Measurements from ENCODE around the gene AZI2. TPM values are rescaled to one million over a fixed set of nuclear protein-coding genes. Genes with fewer than 3 reads are reported as not detected.

Gene AZI2
- polyA plus RNA-seq, 1 of the 3 experiments (the other 2 are of a cell fraction), result 27.3 TPM

GRCh38 chr3:28294667-28295413 lies 53.8 kb downstream of the AZI2 start (continued):
- TF ChIP-seq TAF1 (IDR thresholded peaks at IDR 0.05; ENCODE audit: borderline replicate concordance, low read depth, low read length) (no peak), MXI1 (IDR thresholded peaks at IDR 0.05; ENCODE audit: low read depth, low read length) (no peak), GABPA (IDR thresholded peaks at IDR 0.05; ENCODE audit: low read depth) (no peak)

GRCh38 chr3:28292622-28293021 lies 56.0 kb downstream of the AZI2 start:
- no peaks in the 10 kb centered on the region for H3F3A ChIP-seq (replicated peaks; ENCODE audit: insufficient read depth)
- 82% methylated on average over 4 of the region's 4 CpGs for WGBS (ENCODE audit: low lambda C conversion rate)
- H3K4me2 ChIP-seq, result no peak overlapping the region
- no peak overlapping the region for H3K27ac ChIP-seq (ENCODE audit: low read depth in 2 of 2, low read length in 1 of 2)
- H3K9me3 ChIP-seq, result no peaks in the 10 kb centered on the region
- no peak overlapping the region for H3K4me3 ChIP-seq (ENCODE audit: low read depth in 2 of 2, low read length in 1 of 2)
- no peak overlapping the region for H3K9ac ChIP-seq
- H3K27me3 ChIP-seq (ENCODE audit: insufficient read depth), result no peaks in the 10 kb centered on the region
- no peak overlapping the region for H2AFZ ChIP-seq (ENCODE audit: low read depth)
- H3K36me3 ChIP-seq (replicated peaks in 1 of 2; ENCODE audit: control insufficient read depth in 1 of 2, insufficient read depth in 2 of 2, low read length in 1 of 2), result peaks cover 6 to 8% of the 10 kb centered on the region in 2 experiments
- H3K9me2 ChIP-seq, result no peaks in the 10 kb centered on the region
- H4K20me1 ChIP-seq (ENCODE audit: insufficient read depth), result no peaks in the 10 kb centered on the region
- ChIA-PET POLR2A (interaction anchor here (0.6 kb wide), 1 partner anchor 51 kb away, joined by 3 read pairs; the partner anchor contains the start of gene CMC1), CTCF (interaction anchor here (1.3 kb wide), 1 partner anchor 581 kb away, joined by 4 read pairs; no protein-coding TSS in a partner anchor)
- H3K4me1 ChIP-seq (ENCODE audit: control insufficient read depth in 1 of 2, insufficient read depth in 2 of 2, low read depth in 1 of 2, low read length in 1 of 2), result no peaks in the 10 kb centered on the region; a peak in 2 of 4 replicates
- TF ChIP-seq SMC3 (IDR thresholded peaks at IDR 0.05; ENCODE audit: low read depth, low read length) (no peak), SIN3A (IDR thresholded peaks at IDR 0.05; ENCODE audit: borderline replicate concordance, low read depth, low read length) (no peak), CTCF (IDR thresholded peaks at IDR 0.05) (no peak), TAF1 (IDR thresholded peaks at IDR 0.05; ENCODE audit: borderline replicate concordance, low read depth, low read length) (no peak), CHD2 (IDR thresholded peaks at IDR 0.05; ENCODE audit: low read length, partially characterized antibody) (no peak)
- no peaks in the 10 kb centered on the region for H3K79me2 ChIP-seq (ENCODE audit: insufficient read depth)
- no peak for DNase-seq

- Histone ChIP-seq H3K79me2 (ENCODE audit: insufficient read depth) (no peaks in the 10 kb centered on the region), H3F3A (replicated peaks; ENCODE audit: insufficient read depth) (no peaks in the 10 kb centered on the region), H3K9ac (no peak overlapping the region), H3K4me2 (no peak overlapping the region), H2AFZ (ENCODE audit: low read depth) (no peak overlapping the region), H3K9me3 (no peaks in the 10 kb centered on the region), H3K27me3 (ENCODE audit: insufficient read depth) (no peaks in the 10 kb centered on the region), H3K4me1 (ENCODE audit: control insufficient read depth in 1 of 2, insufficient read depth in 2 of 2, low read depth in 1 of 2, low read length in 1 of 2) (no peaks in the 10 kb centered on the region; a peak in 2 of 4 replicates), H3K27ac (ENCODE audit: low read depth in 2 of 2, low read length in 1 of 2) (no peak overlapping the region), H4K20me1 (ENCODE audit: insufficient read depth) (no peaks in the 10 kb centered on the region), H3K9me2 (no peaks in the 10 kb centered on the region), H3K4me3 (ENCODE audit: low read depth in 2 of 2, low read length in 1 of 2) (no peak overlapping the region), H3K36me3 (replicated peaks in 1 of 2; ENCODE audit: control insufficient read depth in 1 of 2, insufficient read depth in 2 of 2, low read length in 1 of 2) (peaks cover 4 to 8% of the 10 kb centered on the region in 2 experiments)
- TF ChIP-seq USF2 (IDR thresholded peaks at IDR 0.05; ENCODE audit: borderline replicate concordance, low read depth, low read length) (no peak), RCOR1 (IDR thresholded peaks at IDR 0.05; ENCODE audit: low read length) (no peak), GABPA (IDR thresholded peaks at IDR 0.05; ENCODE audit: low read depth) (no peak), USF1 (IDR thresholded peaks at IDR 0.05; ENCODE audit: borderline replicate concordance, low read depth) (no peak), MXI1 (IDR thresholded peaks at IDR 0.05; ENCODE audit: low read depth, low read length) (no peak), RFX5 (IDR thresholded peaks at IDR 0.05; ENCODE audit: low read length) (no peak), SMC3 (IDR thresholded peaks at IDR 0.05; ENCODE audit: low read depth, low read length) (no peak), NFIC (IDR thresholded peaks at IDR 0.05; ENCODE audit: borderline replicate concordance) (no peak), YY1 (IDR thresholded peaks at IDR 0.05; ENCODE audit: low read depth) (no peak), CHD2 (IDR thresholded peaks at IDR 0.05; ENCODE audit: low read length, partially characterized antibody) (no peak), ELF1 (IDR thresholded peaks at IDR 0.05) (no peak), JUND (IDR thresholded peaks at IDR 0.05) (no peak), ZBTB33 (IDR thresholded peaks at IDR 0.05; ENCODE audit: borderline replicate concordance, low read depth) (no peak), FOSL2 (IDR thresholded peaks at IDR 0.05; ENCODE audit: borderline replicate concordance, low read depth) (no peak), FOXM1 (IDR thresholded peaks at IDR 0.05; ENCODE audit: low read depth) (no peak)
- CTCF ChIA-PET, result interaction anchor here (1.3 kb wide), 1 partner anchor 580 kb away, joined by 4 read pairs; no protein-coding TSS in a partner anchor
- no peak for DNase-seq
- POLR2A ChIA-PET, result no interaction called here
These were observed 57.0 kb downstream of the AZI2 start for GRCh38 chr3:28291577-28291976.

Measured in SK-N-SH (cell line).